A549 (cell line): ENCODE results near the gene PYY.

ENCODE experiments used
- TF ChIP-seq, protein P1 (sequence below): fragments of >200 bp; sonication (Bioruptor Twin); formaldehyde crosslinking; IDR thresholded peaks from 3 replicates; pipeline ENCODE4 v1.5.1; 2016
- TF ChIP-seq, protein P2 (sequence below): fragments of 450-650 bp; IDR thresholded peaks from 2 replicates; pipeline ENCODE4 v1.6.1; 2014; ENCODE audit warnings: antibody characterized with exemption

DNA sequence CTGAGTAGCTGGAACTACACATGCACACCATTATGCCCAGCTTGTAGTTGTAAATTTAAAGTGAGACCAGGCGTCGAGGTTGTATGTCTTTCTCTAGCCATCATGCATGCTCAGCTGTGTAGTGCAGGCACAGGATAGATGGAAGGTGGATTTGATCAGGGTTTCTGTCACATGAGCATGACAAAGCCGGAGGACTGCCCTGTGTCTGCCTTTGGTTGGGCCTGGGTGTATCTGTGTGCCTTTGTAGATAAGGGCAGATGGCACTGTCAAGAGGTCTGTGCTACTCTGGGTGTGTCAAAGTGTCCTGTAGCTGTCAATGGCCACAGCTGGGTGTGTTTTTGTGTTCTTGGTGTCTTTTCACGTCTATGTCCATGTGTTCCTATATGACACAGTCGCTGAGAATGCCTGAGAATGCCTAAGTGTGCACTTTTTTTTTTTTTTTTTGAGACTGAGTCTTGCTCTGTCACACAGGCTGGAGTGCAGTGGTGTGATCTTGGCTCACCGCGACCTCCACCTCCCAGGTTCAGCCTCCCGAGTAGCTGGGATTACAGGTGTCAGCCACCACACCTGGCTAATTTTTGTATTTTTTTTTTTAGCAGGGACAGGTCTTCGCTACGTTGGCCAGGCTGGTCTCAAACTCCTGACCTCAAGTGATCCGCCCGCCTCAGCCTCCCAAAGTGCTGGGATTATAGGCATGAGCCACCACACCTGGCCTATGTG, 46.6 kb upstream of the PYY start:
- TF ChIP-seq, protein P1, sequence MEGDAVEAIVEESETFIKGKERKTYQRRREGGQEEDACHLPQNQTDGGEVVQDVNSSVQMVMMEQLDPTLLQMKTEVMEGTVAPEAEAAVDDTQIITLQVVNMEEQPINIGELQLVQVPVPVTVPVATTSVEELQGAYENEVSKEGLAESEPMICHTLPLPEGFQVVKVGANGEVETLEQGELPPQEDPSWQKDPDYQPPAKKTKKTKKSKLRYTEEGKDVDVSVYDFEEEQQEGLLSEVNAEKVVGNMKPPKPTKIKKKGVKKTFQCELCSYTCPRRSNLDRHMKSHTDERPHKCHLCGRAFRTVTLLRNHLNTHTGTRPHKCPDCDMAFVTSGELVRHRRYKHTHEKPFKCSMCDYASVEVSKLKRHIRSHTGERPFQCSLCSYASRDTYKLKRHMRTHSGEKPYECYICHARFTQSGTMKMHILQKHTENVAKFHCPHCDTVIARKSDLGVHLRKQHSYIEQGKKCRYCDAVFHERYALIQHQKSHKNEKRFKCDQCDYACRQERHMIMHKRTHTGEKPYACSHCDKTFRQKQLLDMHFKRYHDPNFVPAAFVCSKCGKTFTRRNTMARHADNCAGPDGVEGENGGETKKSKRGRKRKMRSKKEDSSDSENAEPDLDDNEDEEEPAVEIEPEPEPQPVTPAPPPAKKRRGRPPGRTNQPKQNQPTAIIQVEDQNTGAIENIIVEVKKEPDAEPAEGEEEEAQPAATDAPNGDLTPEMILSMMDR = no peak
- TF ChIP-seq, protein P2, sequence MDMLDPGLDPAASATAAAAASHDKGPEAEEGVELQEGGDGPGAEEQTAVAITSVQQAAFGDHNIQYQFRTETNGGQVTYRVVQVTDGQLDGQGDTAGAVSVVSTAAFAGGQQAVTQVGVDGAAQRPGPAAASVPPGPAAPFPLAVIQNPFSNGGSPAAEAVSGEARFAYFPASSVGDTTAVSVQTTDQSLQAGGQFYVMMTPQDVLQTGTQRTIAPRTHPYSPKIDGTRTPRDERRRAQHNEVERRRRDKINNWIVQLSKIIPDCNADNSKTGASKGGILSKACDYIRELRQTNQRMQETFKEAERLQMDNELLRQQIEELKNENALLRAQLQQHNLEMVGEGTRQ = no peak
